ENCODE results near the gene EIF3F. TPM values are rescaled to one million over a fixed set of nuclear protein-coding genes. Genes with fewer than 3 reads are reported as not detected.
A peak's percentile ranks its signal among the peaks of the same experiment; 100 is the strongest.

The EIF3F gene
- total and polyA plus RNA-seq, 8 donors = 106 to 201 (median 175) TPM

GRCh38 chr11:8028766-8029165 is 41.6 kb downstream of the EIF3F start:
- FAIRE-seq (no peak), DNase-seq (peak in 1 of 6 donors; percentile 1), ATAC-seq (no peak)
- Histone ChIP-seq H3K4me3 (no peak overlapping the region), H3K27ac (no peak overlapping the region), H3K4me1 (no peaks in the 10 kb centered on the region), H3K36me3 (no peaks in the 10 kb centered on the region), H3K27me3 (peaks cover 0 to 9% (median 0%) of the 10 kb centered on the region in 4 donors), H3K9me3 (no peaks in the 10 kb centered on the region)
- intact Hi-C loops (cut with DNase I) = no loop called here
- TF ChIP-seq CTCF (IDR thresholded peaks at IDR 0.05) = no peak
- whole genome bisulfite sequencing, 2 donors = 71 to 75% methylated on average over 4 of the region's 4 CpGs

- H3K4me3 ChIP-seq = no peak overlapping the region
- no peak for TF ChIP-seq CTCF (IDR thresholded peaks at IDR 0.05)
- H3K27ac ChIP-seq = no peak overlapping the region
- H3K36me3 ChIP-seq = no peaks in the 10 kb centered on the region
- no peak for FAIRE-seq
- no peaks in the 10 kb centered on the region for H3K9me3 ChIP-seq
- intact Hi-C loops (cut with DNase I) = loop anchor here in 1 of 3 donors (5.0 kb wide), 1 partner anchor 57 kb away; no protein-coding TSS in a partner anchor
- ATAC-seq = no peak
- peaks cover 0 to 9% (median 0%) of the 10 kb centered on the region in 4 donors for H3K27me3 ChIP-seq
- no peak for DNase-seq
- H3K4me1 ChIP-seq = no peaks in the 10 kb centered on the region
- WGBS, 2 donors = 74% methylated on average over 8 of the region's 8 CpGs
Measured at GRCh38 chr11:8030526-8031247, 43.5 kb downstream of the EIF3F start.

- H3K36me3 ChIP-seq = no peaks in the 10 kb centered on the region
Measured at GRCh38 chr11:8031248-8032115, 44.3 kb downstream of the EIF3F start.

GRCh38 chr11:8032122-8032521 is 45.0 kb downstream of the EIF3F start:
- Histone ChIP-seq H3K27ac (no peak overlapping the region), H3K9me3 (no peaks in the 10 kb centered on the region), H3K4me3 (no peak overlapping the region), H3K4me1 (no peaks in the 10 kb centered on the region), H3K36me3 (no peaks in the 10 kb centered on the region), H3K27me3 (no peaks in the 10 kb centered on the region)
- intact Hi-C loops (cut with DNase I) = loop anchor here in 1 of 3 donors (5.0 kb wide), 1 partner anchor 55 kb away; no protein-coding TSS in a partner anchor
- FAIRE-seq (no peak), DNase-seq (no peak), ATAC-seq (no peak)
- no peak for TF ChIP-seq CTCF (IDR thresholded peaks at IDR 0.05)
- WGBS, 2 donors = 73 to 77% methylated on average over 10 of the region's 10 CpGs

More at GRCh38 chr11:8031248-8032115, 44.3 kb downstream of the EIF3F start:
- H3K9me3 ChIP-seq = no peaks in the 10 kb centered on the region
- ATAC-seq (no peak), FAIRE-seq (no peak), DNase-seq (peak in 1 of 6 donors; percentile 67)
- H3K4me3 ChIP-seq = no peak overlapping the region
- H3K27me3 ChIP-seq = peaks cover 0 to 4% (median 0%) of the 10 kb centered on the region in 4 donors
- no peak overlapping the region for H3K27ac ChIP-seq
- intact Hi-C loops (cut with DNase I) = loop anchor here in 1 of 3 donors (5.0 kb wide), 1 partner anchor 56 kb away; no protein-coding TSS in a partner anchor
- H3K4me1 ChIP-seq = no peaks in the 10 kb centered on the region
- WGBS, 2 donors = 49 to 70% methylated on average over 23 to 32 of the region's 32 CpGs
- TF ChIP-seq CTCF (IDR thresholded peaks at IDR 0.05) = no peak
